Measurements from ENCODE around the gene BCL3. TPM values are rescaled to one million over a fixed set of nuclear protein-coding genes. Genes with fewer than 3 reads are reported as not detected.
A peak's percentile ranks its signal among the peaks of the same experiment; 100 is the strongest.

The BCL3 gene
- total and polyA plus RNA-seq, 10 of the 15 experiments (the other 5 are each of a cell fraction or from before 2014, with no cell fraction given), result 0.55 to 22.7 (median 3.6) TPM

- peak; percentile 66; the same call in 1 of the 2 replicates for TF ChIP-seq MLLT1 (IDR thresholded peaks at IDR 0.05)
- TF ChIP-seq NFIC (IDR thresholded peaks at IDR 0.05; ENCODE audit: low read depth, low read length), result no peak
- TF ChIP-seq HDAC2 (IDR thresholded peaks at IDR 0.05), result no peak
- TF ChIP-seq YY1 (IDR thresholded peaks at IDR 0.05; ENCODE audit: low read depth, low read length), result no peak
- peak; percentile 98 for TF ChIP-seq IKZF1 (conservative IDR thresholded peaks at IDR 0.05)
- no peak for TF ChIP-seq ZNF217 (IDR thresholded peaks at IDR 0.05)
- TF ChIP-seq POLR2AphosphoS2 (IDR thresholded peaks at IDR 0.05; ENCODE audit: low read depth, low read length), result no peak
- TF ChIP-seq CHD4 (IDR thresholded peaks at IDR 0.05), result no peak
- no peak for TF ChIP-seq IRF3 (IDR thresholded peaks at IDR 0.05)
Measured at GRCh38 chr19:44753932-44754749, 5.6 kb downstream of the BCL3 start (continued).

- no peaks in the 10 kb centered on the region for H4K20me1 ChIP-seq (ENCODE audit: control insufficient read depth, insufficient read depth)
- peak overlapping the region; percentile 95 for H3K27ac ChIP-seq (ENCODE audit: control insufficient read depth, insufficient read depth)
- H2AFZ ChIP-seq (ENCODE audit: control insufficient read depth, low read depth, low read length), result no peak overlapping the region
- no peaks in the 10 kb centered on the region for H3K9me3 ChIP-seq (replicated peaks; ENCODE audit: control insufficient read depth, insufficient read depth, low read length)
- SMC1A ChIA-PET (ENCODE audit: uncharacterized antibody, unreplicated experiment), result interaction anchor here (0.6 to 7.7 kb wide), 6 partner anchors 8 to 30 kb away, joined by 3 to 115 read pairs (median 8); no protein-coding TSS in a partner anchor
- RAD21 ChIA-PET (ENCODE audit: unreplicated experiment), result interaction anchor here (0.9 to 4.2 kb wide), 6 partner anchors 12 to 33 kb away, joined by 7 to 49 read pairs (median 10); no protein-coding TSS in a partner anchor
- ATAC-seq, result no peak
- peaks cover 32% of the 10 kb centered on the region for H3K4me1 ChIP-seq (ENCODE audit: control insufficient read depth, insufficient read depth, low read length)
- in situ Hi-C loops (cut with MboI), result no loop called here
- 15% methylated on average over 11 of the region's 11 CpGs for WGBS (ENCODE audit: insufficient coverage, insufficient replicate concordance, low lambda C conversion rate, missing lambda C conversion rate)
- peak overlapping the region; percentile 90 for H3K4me2 ChIP-seq (ENCODE audit: control insufficient read depth, insufficient read depth)
- peak overlapping the region; percentile 87 for H3K9ac ChIP-seq (ENCODE audit: control insufficient read depth, insufficient read depth, low read length)
- POLR2A ChIA-PET, result interaction anchor here (1.2 to 3.8 kb wide), 4 partner anchors 15 to 63 kb away, joined by 3 to 20 read pairs (median 12); no protein-coding TSS in a partner anchor
- peak overlapping the region; percentile 77 for H3K4me3 ChIP-seq
- peaks cover 42% of the 10 kb centered on the region for H3K79me2 ChIP-seq (ENCODE audit: control insufficient read depth, insufficient read depth, low read length)
- no peaks in the 10 kb centered on the region for H3K27me3 ChIP-seq (replicated peaks in 1 of 2; ENCODE audit: control insufficient read depth in 2 of 2, insufficient read depth in 2 of 2, low read length in 1 of 2)
- intact Hi-C loops (cut with micrococcal nuclease; ENCODE audit: unreplicated experiment), result no loop called here
- DNase-seq (ENCODE audit: low read depth, low spot score), result no peak
- no TSS peak for BruUV-seq (replicated peaks)
- TF ChIP-seq MYC (IDR thresholded peaks at IDR 0.05; ENCODE audit: insufficient read depth, insufficient read length, insufficient replicate concordance, low read length, severe bottlenecking) (peak; percentile 4), NFIC (IDR thresholded peaks at IDR 0.05; ENCODE audit: low read depth, low read length) (no peak)
- no peak for FAIRE-seq
- H3K36me3 ChIP-seq (ENCODE audit: control insufficient read depth in 2 of 2, insufficient read depth in 2 of 2, low read length in 1 of 2), result peaks cover 0 to 11% of the 10 kb centered on the region in 2 experiments
- CTCF ChIA-PET, result interaction anchor here (0.9 to 7.7 kb wide), 4 partner anchors 12 to 31 kb away, joined by 3 to 109 read pairs (median 5); no protein-coding TSS in a partner anchor
Measured at GRCh38 chr19:44754750-44755080, 6.2 kb downstream of the BCL3 start.
